Urinary bladder (tissue), 4 donors: Measurements from ENCODE around the gene ENTHD1. TPM values are rescaled to one million over a fixed set of nuclear protein-coding genes. Genes with fewer than 3 reads are reported as not detected.
"Not testable (repeated sequence)": the region's sequence is repeated elsewhere in the genome, so short reads cannot be mapped to it uniquely, and the experiment has no call there.

Experiments used
- DNase-seq: peaks from one replicate; pipeline ENCODE4 v3.0.0-alpha.2; 2015; ENCODE audit errors: extremely low spot score
- H3K27ac ChIP-seq: one replicate; pipeline ENCODE4 v1.5.1; 2013; ENCODE audit warnings: low read depth, mild to moderate bottlenecking, moderate library complexity
- H3K36me3 ChIP-seq: one replicate; pipeline ENCODE4 v1.6.1; 2013; ENCODE audit warnings: mild to moderate bottlenecking, moderate library complexity; ENCODE audit not compliant: insufficient read depth
- H3K4me1 ChIP-seq: one replicate; pipeline ENCODE4 v1.6.1; 2013; ENCODE audit warnings: mild to moderate bottlenecking, moderate library complexity; ENCODE audit not compliant: insufficient read depth
- H3K4me3 ChIP-seq: one replicate; pipeline ENCODE4 v1.5.1; 2013; ENCODE audit warnings: low read depth, low read length
- WGBS: extraction: QIAGEN DNeasy Blood & Tissue Kit; methylation state at CpG from one replicate; pipeline ENCODE4 v1.1.7; 2013; 5-methylcytosine and 5-hydroxymethylcytosine counted together
- polyA plus RNA-seq: library from polyadenylated mRNA; stranded (reverse); fragments of 200-250 nt; gene quantifications from one replicate; pipeline ENCODE4 v1.2.3, GENCODE V29; 2013
- total RNA-seq: library from RNA; depleted of rRNA; stranded (reverse); fragments of >200 nt; gene quantifications from one replicate; pipeline ENCODE4 v1.2.3, GENCODE V29; 2014
- donor health status: healthy with polysubstance abuse.
- donor health status: healthy.

Gene ENTHD1
- total and polyA plus RNA-seq, 2 donors, result not detected

DNA sequence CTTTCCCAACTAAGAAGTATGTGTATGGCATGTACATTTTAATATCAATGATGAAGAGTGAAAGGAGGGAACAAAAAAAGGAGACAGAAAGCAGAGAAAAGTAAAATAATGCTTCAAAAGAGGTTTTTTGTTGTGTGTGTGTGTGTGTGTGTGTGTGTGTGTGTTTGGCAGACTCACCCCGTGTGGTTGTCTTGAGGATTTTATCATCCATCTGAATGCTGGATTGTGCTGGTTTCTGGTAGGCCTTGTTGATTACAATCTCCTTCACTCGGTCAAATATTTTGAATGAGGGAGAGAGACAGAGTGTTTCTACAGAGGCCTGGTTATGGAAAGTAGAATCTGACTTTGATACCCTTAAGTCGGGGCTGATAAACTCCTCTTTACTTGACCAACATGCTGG, 128.5 kb downstream of the ENTHD1 start:
- Histone ChIP-seq H3K4me3 (no peak overlapping the region), H3K4me1 (no peaks in the 10 kb centered on the region)
- WGBS, result 47% methylated on average over 3 of the region's 3 CpGs

GRCh38 chr22:39763276-39763675, 130.3 kb downstream of the ENTHD1 start:
- Histone ChIP-seq H3K27ac (no peak overlapping the region), H3K4me3 (no peak overlapping the region), H3K36me3 (no peaks in the 10 kb centered on the region), H3K4me1 (no peaks in the 10 kb centered on the region)
- DNase-seq, result no peak
- 81% methylated on average over 4 of the region's 4 CpGs for WGBS

More for the DNA sequence above, 128.5 kb downstream of the ENTHD1 start:
- Histone ChIP-seq H3K36me3 (no peaks in the 10 kb centered on the region), H3K27ac (no peak overlapping the region)
- no peak for DNase-seq

- Histone ChIP-seq H3K4me3 (no peak overlapping the region), H3K27ac (no peak overlapping the region), H3K4me1 (no peaks in the 10 kb centered on the region), H3K36me3 (no peaks in the 10 kb centered on the region)
- 89% methylated on average over 2 of the region's 2 CpGs for WGBS
- DNase-seq, result no peak
Observed at GRCh38 chr22:39750759-39751158, 142.8 kb downstream of the ENTHD1 start.

GRCh38 chr22:39748877-39749276, 144.7 kb downstream of the ENTHD1 start:
- no peaks in the 10 kb centered on the region for H3K4me1 ChIP-seq
- H3K4me3 ChIP-seq, result no peak overlapping the region
- H3K27ac ChIP-seq, result no peak overlapping the region
- DNase-seq, result no peak
- 27% methylated on average over 3 of the region's 3 CpGs for WGBS
- H3K36me3 ChIP-seq, result no peaks in the 10 kb centered on the region

GRCh38 chr22:39746600-39747262, 146.8 kb downstream of the ENTHD1 start:
- Histone ChIP-seq H3K4me1 (no peaks in the 10 kb centered on the region), H3K27ac (no peak overlapping the region), H3K36me3 (no peaks in the 10 kb centered on the region), H3K4me3 (no peak overlapping the region)
- 90% methylated on average over 3 of the region's 3 CpGs for WGBS
- no peak for DNase-seq

GRCh38 chr22:39745789-39746188, 147.8 kb downstream of the ENTHD1 start:
- no peak overlapping the region for H3K4me3 ChIP-seq
- DNase-seq, result no peak
- no peak overlapping the region for H3K27ac ChIP-seq
- 86% methylated on average over 2 of the region's 2 CpGs for WGBS
- H3K36me3 ChIP-seq, result no peaks in the 10 kb centered on the region
- no peaks in the 10 kb centered on the region for H3K4me1 ChIP-seq

- H3K4me1 ChIP-seq, result no peaks in the 10 kb centered on the region
- no peak overlapping the region for H3K27ac ChIP-seq
- H3K4me3 ChIP-seq, result no peak overlapping the region
- H3K36me3 ChIP-seq, result no peaks in the 10 kb centered on the region
- no peak for DNase-seq
Observed at GRCh38 chr22:39744353-39744752, 149.2 kb downstream of the ENTHD1 start.

DNA sequence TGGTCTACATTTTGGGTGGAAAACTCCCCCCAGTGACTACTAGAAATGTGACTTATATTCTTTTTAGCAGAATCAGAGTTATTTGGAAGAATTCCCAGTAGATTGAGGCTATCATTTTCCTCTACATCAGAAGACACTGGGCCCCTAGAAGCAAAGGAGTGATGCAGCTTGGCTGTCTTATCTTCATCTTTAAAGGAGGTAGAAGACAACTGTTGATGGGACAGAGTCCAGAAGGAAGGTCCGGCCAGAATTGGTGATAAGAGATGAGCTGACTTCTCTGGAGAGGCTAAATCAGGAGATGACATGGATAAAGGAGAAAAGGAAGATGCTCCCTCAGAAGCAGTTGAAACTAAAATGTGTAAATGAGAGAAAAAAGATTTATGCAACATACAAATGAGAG, 149.6 kb downstream of the ENTHD1 start:
- Histone ChIP-seq H3K4me1 (no peaks in the 10 kb centered on the region), H3K4me3 (no peak overlapping the region), H3K36me3 (no peaks in the 10 kb centered on the region), H3K27ac (no peak overlapping the region)
- WGBS, result 26% methylated on average over 1 of the region's 1 CpG
- DNase-seq, result no peak

GRCh38 chr22:39739338-39740027, 154.1 kb downstream of the ENTHD1 start:
- Histone ChIP-seq H3K4me3 (no peak overlapping the region), H3K4me1 (no peaks in the 10 kb centered on the region), H3K27ac (no peak overlapping the region), H3K36me3 (no peaks in the 10 kb centered on the region)
- WGBS, result 77% methylated on average over 4 of the region's 4 CpGs
- DNase-seq, result no peak

GRCh38 chr22:39738746-39739145, 154.8 kb downstream of the ENTHD1 start:
- Histone ChIP-seq H3K36me3 (no peaks in the 10 kb centered on the region), H3K4me3 (no peak overlapping the region), H3K27ac (no peak overlapping the region), H3K4me1 (no peaks in the 10 kb centered on the region)
- WGBS, result 42% methylated on average over 1 of the region's 1 CpG
- no peak for DNase-seq

- H3K27ac ChIP-seq, result no peak overlapping the region
- DNase-seq, result no peak
- H3K4me3 ChIP-seq, result no peak overlapping the region
- no peaks in the 10 kb centered on the region for H3K4me1 ChIP-seq
- H3K36me3 ChIP-seq, result no peaks in the 10 kb centered on the region
- 87% methylated on average over 10 of the region's 10 CpGs for WGBS
Observed at GRCh38 chr22:39735776-39736175, 157.8 kb downstream of the ENTHD1 start.

DNA sequence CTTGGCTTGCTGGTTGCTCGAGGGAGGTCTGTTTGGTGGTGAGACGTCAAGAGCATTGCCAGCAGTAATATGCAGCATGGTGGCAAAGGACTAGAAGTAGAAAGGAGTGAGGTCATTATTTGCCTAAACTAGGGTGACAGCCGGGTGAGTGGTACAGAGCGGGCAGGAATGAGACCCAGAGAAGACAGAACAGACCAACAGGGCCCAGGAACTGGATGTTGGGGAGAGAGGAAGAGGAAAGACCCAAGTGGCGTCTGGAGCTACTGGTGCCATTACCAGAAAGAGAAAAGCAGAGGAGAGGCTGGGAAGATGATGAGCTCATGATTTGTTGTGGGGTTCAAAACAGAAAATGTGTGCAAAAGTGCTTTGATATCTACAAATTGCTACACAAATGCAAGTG, 158.7 kb downstream of the ENTHD1 start:
- no peak overlapping the region for H3K4me3 ChIP-seq
- 92% methylated on average over 5 of the region's 5 CpGs for WGBS
- H3K27ac ChIP-seq, result no peak overlapping the region
- no peaks in the 10 kb centered on the region for H3K36me3 ChIP-seq
- no peak for DNase-seq
- no peaks in the 10 kb centered on the region for H3K4me1 ChIP-seq

DNA sequence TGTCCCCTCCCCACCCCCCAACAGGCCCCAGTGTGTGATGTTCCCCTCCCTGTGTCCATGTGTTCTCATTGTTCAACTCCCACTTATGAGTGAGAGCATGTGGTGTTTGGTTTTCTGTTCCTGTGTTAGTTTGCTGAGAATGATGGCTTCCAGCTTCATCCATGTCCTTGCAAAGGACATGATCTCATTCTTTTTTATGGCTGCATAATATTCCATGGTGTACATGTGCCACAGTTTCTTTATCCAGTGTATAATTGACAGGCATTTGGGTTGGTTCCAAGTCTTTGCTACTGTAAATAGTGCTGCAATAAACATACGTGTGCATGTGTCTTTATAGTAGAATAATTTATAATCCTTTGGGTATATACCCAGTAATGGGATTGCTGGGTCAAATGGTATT, 159.5 kb downstream of the ENTHD1 start:
- not testable (repeated sequence) for H3K4me3 ChIP-seq

GRCh38 chr22:39733191-39733590, 160.4 kb downstream of the ENTHD1 start:
- Histone ChIP-seq H3K27ac (no peak overlapping the region), H3K4me3 (no peak overlapping the region), H3K4me1 (no peaks in the 10 kb centered on the region), H3K36me3 (no peaks in the 10 kb centered on the region)
- no peak for DNase-seq
- 67% methylated on average over 2 of the region's 2 CpGs for WGBS

More for the DNA sequence above, 159.5 kb downstream of the ENTHD1 start:
- not testable (repeated sequence) for DNase-seq, H3K4me1 ChIP-seq, H3K36me3 ChIP-seq, H3K27ac ChIP-seq
- 74% methylated on average over 1 of the region's 1 CpG for WGBS
